ENCODE results near the gene FAM53A. TPM values are rescaled to one million over a fixed set of nuclear protein-coding genes. Genes with fewer than 3 reads are reported as not detected.

Gene FAM53A
- total RNA-seq, 4 donors from 2014 or later: 1.2 to 18.4 (median 4.9) TPM

- WGBS, 2 donors (ENCODE audit: low coverage in 1 of 2): 75 to 80% methylated on average over 7 to 8 of the region's 8 CpGs
- TF ChIP-seq POLR2AphosphoS5 (IDR thresholded peaks at IDR 0.05) (no peak), POLR2A (IDR thresholded peaks at IDR 0.05) (no peak), EP300 (IDR thresholded peaks at IDR 0.05) (no peak)
- TF ChIP-seq, protein P1, sequence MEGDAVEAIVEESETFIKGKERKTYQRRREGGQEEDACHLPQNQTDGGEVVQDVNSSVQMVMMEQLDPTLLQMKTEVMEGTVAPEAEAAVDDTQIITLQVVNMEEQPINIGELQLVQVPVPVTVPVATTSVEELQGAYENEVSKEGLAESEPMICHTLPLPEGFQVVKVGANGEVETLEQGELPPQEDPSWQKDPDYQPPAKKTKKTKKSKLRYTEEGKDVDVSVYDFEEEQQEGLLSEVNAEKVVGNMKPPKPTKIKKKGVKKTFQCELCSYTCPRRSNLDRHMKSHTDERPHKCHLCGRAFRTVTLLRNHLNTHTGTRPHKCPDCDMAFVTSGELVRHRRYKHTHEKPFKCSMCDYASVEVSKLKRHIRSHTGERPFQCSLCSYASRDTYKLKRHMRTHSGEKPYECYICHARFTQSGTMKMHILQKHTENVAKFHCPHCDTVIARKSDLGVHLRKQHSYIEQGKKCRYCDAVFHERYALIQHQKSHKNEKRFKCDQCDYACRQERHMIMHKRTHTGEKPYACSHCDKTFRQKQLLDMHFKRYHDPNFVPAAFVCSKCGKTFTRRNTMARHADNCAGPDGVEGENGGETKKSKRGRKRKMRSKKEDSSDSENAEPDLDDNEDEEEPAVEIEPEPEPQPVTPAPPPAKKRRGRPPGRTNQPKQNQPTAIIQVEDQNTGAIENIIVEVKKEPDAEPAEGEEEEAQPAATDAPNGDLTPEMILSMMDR (IDR thresholded peaks at IDR 0.05): no peak
- Histone ChIP-seq H3K9me3 (no peaks in the 10 kb centered on the region), H3K27me3 (no peaks in the 10 kb centered on the region), H3K4me3 (no peak overlapping the region), H3K27ac (no peak overlapping the region), H3K36me3 (peaks cover 0 to 4% of the 10 kb centered on the region in 2 donors), H3K4me1 (no peaks in the 10 kb centered on the region)
- no peak for ATAC-seq
Measured at GRCh38 chr4:1664141-1664540, 20.0 kb downstream of the FAM53A start.

GRCh38 chr4:1663549-1663948, 20.6 kb downstream of the FAM53A start:
- Histone ChIP-seq H3K4me1 (no peaks in the 10 kb centered on the region), H3K36me3 (peaks cover 0 to 4% of the 10 kb centered on the region in 2 donors), H3K27ac (no peak overlapping the region), H3K9me3 (no peaks in the 10 kb centered on the region), H3K27me3 (no peaks in the 10 kb centered on the region), H3K4me3 (no peak overlapping the region)
- ATAC-seq: no peak
- 78 to 100% methylated on average over 1 to 4 of the region's 5 CpGs for WGBS, 2 donors (ENCODE audit: low coverage in 1 of 2)
- TF ChIP-seq POLR2A (IDR thresholded peaks at IDR 0.05) (no peak), EP300 (IDR thresholded peaks at IDR 0.05) (no peak), POLR2AphosphoS5 (IDR thresholded peaks at IDR 0.05) (no peak)
- TF ChIP-seq, protein P1 (IDR thresholded peaks at IDR 0.05): no peak

DNA sequence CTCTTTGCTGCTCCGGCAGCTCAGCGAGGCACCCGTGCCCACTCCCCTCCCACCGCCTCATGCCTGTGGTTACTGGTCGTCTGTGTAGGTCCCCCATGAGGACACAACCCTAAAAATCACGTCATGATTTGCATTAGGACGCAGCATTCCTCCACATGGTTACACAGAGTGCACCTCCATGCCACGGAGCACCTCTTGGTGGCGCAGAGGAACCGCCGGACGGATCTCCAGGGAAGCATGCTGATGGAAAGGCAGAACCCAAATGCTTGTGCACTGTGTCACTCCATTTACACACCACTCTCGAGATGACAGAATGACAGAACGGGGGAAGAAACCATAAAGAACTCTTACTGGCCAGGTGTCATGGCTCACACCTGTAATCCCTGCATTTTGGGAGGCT, 22.4 kb downstream of the FAM53A start:
- TF ChIP-seq, protein P1 (IDR thresholded peaks at IDR 0.05): no peak
- TF ChIP-seq EP300 (IDR thresholded peaks at IDR 0.05) (no peak), POLR2AphosphoS5 (IDR thresholded peaks at IDR 0.05) (no peak), POLR2A (IDR thresholded peaks at IDR 0.05) (no peak)
- Histone ChIP-seq H3K36me3 (no peaks in the 10 kb centered on the region), H3K9me3 (no peaks in the 10 kb centered on the region), H3K27ac (no peak overlapping the region), H3K27me3 (no peaks in the 10 kb centered on the region), H3K4me1 (no peaks in the 10 kb centered on the region), H3K4me3 (no peak overlapping the region)
- no peak for ATAC-seq
- 65 to 92% methylated on average over 2 to 4 of the region's 14 CpGs for WGBS, 2 donors (ENCODE audit: low coverage in 1 of 2)

- no peaks in the 10 kb centered on the region for H3K36me3 ChIP-seq
- no peaks in the 10 kb centered on the region for H3K9me3 ChIP-seq
- WGBS, 2 donors (ENCODE audit: low coverage in 1 of 2): 55 to 78% methylated on average over 7 to 10 of the region's 25 CpGs
- no peak for TF ChIP-seq EP300 (IDR thresholded peaks at IDR 0.05)
- TF ChIP-seq POLR2A (IDR thresholded peaks at IDR 0.05): no peak
- TF ChIP-seq, protein P1 (IDR thresholded peaks at IDR 0.05): no peak
- H3K4me3 ChIP-seq: no peak overlapping the region
- H3K4me1 ChIP-seq: no peaks in the 10 kb centered on the region
- H3K27me3 ChIP-seq: no peaks in the 10 kb centered on the region
- no peak for ATAC-seq
- no peak overlapping the region for H3K27ac ChIP-seq
Measured at GRCh38 chr4:1660948-1661677, 23.0 kb downstream of the FAM53A start.

All from gastroesophageal sphincter (tissue), 4 donors.